Measurements from ENCODE around the gene ARRDC1.
"Not testable (repeated sequence)": the region's sequence is repeated elsewhere in the genome, so short reads cannot be mapped to it uniquely, and the experiment has no call there.

ARRDC1 gene

DNA sequence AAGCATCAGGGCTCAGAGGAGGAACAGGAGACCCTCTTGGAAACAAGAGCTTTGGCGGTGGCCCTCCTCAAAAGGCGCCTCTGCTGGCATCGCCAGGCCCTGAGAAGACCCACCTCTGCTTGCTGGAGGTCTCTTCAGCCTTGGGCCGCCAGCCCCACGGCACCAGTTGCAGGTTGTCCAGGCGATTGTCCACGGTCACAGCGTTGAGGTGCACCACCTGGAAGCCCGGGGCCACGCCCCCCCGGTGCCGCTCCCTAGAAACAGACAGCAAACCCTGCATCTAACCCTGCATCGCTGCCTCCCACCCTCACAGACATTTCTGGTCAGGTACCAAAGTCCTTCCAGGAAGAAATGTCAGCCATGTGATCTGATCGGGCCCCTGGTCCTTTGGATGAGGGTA lies 18.6 kb upstream of the ARRDC1 start:
- DNase-seq (ENCODE audit: low read depth in 2 of 2) = no peak

DNA sequence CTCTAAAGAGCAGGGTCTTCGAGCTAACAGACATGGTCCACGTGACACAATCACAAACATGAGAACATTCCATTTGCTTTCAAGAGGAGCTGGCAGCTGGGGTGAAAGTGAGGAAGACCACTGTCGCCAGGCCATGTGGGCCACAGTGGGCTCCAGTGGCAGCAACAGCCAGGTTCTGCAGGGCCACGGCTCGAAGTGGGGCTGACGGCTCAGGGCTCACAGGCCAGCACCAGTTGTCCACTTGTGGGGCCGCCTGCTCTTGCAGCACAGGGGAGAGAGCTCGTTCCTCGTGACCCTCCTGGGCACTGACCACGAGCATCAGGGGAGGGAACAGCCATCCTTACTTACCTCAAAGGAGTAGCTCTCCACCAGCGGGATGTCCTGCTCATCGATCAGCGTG lies 17.2 kb upstream of the ARRDC1 start:
- no peak for DNase-seq (ENCODE audit: low read depth in 2 of 2)

GRCh38 chr9:137588891-137589290 lies 16.6 kb upstream of the ARRDC1 start:
- DNase-seq (ENCODE audit: low read depth in 2 of 2) = no peak

DNA sequence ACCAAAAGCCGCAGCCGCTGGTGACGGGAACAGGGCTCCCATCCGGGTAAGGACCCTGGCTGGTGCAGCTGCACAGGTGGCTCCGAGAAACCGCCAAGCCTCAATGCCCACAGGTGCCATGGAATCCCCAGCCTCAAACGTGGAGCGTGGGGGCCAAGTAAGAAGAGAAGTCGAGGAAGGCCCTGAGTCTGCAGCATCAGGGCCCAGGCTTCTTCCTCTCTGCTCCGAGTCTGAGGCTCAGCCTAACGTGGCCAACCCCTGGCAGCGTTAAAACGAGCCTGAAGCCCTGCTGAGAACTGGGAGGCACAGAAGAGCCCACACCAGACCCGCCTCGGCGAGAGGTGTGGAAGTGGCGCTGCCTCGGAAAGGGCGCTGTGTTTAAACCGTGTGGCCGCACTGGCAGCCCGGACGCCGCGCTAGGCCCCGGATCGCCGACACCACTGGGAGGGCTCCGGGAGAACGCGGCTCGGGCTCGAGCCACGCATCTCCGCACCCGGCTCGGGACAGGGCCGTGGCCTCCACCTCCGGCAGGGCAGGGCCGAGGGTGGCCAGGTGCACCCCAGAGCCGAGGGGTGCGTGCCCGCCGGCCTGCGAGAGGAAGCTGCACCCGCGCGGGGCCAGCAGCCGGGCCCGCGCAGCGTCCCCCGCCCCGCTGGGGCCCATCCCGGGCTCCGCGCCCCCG lies 15.9 kb upstream of the ARRDC1 start:
- DNase-seq (ENCODE audit: low read depth in 2 of 2) = no peak

DNA sequence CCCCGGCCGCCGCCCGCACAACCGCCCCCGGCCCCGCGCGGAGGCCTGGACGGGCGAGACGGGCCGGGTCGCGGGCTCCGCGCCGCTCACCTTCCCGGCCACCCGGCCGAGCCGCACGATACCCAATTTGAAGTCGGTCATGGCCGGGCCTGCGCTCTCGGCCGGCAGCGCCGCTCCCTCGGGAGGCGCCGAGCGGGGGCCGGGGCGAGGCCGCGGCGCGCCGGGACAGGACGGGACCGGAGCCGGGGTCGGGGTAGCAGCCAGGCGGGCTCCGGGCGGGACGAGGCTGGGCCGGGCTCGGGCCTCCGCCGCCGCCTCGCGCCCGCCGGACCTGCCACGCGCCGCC lies 15.4 kb upstream of the ARRDC1 start:
- no peak for DNase-seq (ENCODE audit: low read depth in 2 of 2)

DNA sequence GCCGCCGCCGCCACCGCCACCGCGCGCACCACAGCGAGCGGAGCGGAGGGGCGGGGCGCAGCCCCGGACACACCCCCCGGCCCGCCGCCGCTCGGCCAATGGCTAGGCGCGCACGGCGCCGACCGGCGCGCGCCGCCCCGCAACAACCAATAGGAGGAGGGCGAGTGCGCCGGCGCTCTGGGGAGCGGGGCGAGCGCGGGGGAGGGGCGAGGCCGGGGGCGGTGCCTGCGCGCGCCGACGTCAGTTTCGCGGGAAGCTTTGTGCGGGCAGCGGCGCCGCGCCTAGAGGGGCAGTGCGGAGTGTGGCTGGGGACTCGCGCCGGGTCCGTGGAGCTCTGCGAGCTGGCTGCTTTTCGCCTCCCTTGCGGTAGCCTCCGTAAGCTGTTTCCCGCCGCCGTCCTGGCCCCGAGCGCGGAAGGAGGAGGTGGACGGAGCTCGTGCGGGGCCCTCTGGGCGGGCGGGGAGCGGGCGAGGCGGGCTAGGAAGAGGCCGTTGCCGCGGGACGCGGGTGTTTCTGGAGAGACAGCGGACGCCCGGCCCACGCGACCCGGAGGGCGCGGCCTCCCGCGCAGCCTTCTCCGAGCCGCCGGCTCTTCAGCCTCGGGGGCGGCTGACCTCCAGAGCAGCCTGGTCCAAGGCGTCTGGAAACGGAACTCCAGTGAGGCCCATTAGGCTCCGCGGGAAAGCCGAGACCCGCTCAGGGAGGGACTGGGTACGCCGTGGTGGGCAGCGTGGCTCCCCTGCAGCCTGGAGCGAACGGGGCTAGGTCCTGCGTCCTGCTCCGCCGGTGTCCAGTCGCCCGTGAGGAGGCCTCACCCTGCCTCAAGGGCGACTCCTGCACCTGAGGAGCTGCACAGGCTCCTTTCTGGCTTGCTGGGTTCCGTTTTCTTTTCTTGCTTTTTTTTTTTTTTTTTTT lies 14.8 kb upstream of the ARRDC1 start, which contains the start of gene ZMYND19:
ZMYND19 (minus strand) TSS at position 44 of the 915 bp plus-strand sequence. CDS start 249 bp downstream, outside the sequence.
- peak; percentile 89 to 90 for DNase-seq (ENCODE audit: low read depth in 2 of 2)

DNA sequence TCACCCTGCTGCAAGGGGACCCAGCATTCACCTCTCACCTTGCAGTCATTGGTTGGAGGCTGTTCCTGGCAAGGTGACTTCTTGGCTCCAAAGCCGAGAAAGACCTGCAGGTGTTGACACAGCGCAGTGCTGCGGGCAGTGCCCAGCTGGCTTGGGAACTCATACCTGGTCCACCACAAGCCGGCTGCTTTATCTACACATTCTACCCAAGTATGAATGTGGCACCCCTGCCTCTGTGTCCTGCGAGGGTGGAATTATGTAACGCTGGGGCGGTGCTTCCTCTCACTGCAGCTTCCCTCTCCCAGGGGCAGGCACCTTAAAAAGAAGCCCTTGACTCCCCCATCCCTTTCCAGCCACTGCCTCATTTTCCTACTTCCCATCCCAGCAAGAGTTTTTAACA lies 12.7 kb upstream of the ARRDC1 start:
- no peak for DNase-seq (ENCODE audit: low read depth in 2 of 2)

DNA sequence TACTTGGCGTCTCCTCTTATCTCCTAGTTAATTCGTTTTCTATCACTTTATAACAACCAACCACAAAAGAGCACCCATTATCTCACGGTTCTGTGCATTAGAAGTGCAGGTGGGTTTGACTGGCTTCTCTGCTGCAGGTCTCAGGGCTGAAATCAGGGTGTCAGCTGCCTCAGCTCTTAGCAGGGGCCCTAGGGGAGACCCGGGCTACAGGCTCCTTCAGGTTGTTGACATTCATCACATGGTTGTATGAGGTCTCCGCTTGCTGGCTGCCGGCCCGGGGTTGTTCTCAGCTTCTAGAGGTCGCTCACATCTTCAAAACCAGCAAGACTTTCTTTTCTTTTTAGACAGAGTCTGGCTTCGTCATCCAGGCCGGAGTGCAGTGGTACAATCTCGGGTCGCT lies 12.3 kb upstream of the ARRDC1 start:
- no peak for DNase-seq (ENCODE audit: low read depth in 2 of 2)

DNA sequence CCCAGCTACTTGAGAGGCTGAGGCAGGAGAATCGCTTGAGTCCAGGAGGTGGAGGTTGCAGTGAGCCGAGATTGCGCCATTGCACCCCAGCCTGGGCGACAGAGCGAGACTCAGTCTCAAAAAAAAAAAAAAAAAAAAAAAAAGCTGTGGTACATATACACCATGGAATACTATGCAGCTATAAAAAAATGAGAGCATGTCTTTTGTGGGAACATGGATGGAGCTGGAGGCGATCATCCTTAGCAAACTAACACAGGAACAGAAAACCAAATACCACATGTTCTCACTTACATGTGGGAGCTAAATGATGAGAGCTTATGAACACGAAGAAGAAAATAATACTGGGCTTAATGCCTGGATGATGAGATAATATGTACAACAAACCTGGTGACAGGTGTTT lies 8.9 kb upstream of the ARRDC1 start:
- DNase-seq (ENCODE audit: low read depth in 2 of 2) = not testable (repeated sequence)

DNA sequence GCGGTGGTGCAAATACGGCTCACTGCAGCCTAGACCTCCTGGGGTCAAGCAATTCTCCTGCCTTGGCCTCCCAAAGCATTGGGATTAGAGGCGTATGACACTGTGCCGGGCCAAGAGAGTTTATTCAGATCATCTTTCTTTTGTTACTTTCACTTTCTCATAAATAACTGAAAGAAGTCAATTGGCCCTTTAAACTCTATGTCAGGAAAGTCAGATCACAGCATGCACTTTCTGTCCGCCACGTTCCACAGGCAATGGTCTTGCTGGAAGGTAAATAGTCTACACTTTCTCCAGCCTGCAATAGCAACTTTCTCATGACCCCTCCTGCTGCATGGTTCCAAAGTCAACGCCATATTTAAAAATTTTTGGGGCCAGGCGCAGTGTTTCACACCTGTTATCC lies 6.5 kb upstream of the ARRDC1 start:
- DNase-seq (ENCODE audit: low read depth in 2 of 2) = no peak

GRCh38 chr9:137602661-137603060 lies 2.8 kb upstream of the ARRDC1 start:
- no peak for DNase-seq (ENCODE audit: low read depth in 2 of 2)

- DNase-seq (ENCODE audit: low read depth in 2 of 2) = no peak
Measured at GRCh38 chr9:137603879-137604278, 1.6 kb upstream of the ARRDC1 start.

DNA sequence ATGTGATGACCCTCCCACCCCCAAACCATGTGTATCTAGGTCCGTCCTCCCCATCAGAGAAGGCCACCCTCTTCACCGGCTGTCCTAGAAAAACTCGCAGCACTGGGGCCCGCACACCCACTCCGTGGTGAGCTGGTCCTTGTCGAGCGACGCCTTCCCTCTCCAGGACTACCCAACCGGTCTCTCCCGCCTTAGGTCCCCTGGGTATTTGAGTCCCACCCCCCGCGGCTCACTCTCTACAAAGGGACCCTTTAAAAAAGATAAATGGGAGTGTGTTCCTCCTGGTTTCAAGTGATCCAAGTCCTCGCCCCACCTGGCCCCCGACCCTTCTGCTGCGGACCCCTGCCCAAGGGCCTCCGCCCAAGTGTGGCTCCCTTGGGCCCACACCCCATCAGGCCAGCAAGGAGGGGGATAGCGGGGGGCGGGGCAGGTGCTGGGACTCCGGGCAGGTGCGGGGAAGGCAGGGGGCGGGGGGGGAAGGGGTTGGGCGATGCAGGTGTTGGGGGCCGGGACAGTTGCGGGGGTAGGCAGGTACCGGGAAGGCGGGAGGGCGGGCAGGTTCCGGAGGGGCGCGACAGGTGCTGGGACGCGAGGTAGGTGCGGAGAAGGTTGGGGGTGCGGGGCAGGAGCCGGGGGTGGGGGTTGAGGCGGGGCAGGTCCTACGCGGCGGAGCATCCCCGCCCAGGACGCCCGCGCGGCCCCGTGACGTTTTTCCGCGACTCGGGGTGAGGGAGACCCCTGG lies 970 bp upstream of the ARRDC1 start:
- no peak for DNase-seq (ENCODE audit: low read depth in 2 of 2)

GRCh38 chr9:137606005-137606621 lies 627 bp downstream of the ARRDC1 start:
- DNase-seq (ENCODE audit: low read depth in 2 of 2) = peak in 1 of 2 donors; percentile 24

DNA sequence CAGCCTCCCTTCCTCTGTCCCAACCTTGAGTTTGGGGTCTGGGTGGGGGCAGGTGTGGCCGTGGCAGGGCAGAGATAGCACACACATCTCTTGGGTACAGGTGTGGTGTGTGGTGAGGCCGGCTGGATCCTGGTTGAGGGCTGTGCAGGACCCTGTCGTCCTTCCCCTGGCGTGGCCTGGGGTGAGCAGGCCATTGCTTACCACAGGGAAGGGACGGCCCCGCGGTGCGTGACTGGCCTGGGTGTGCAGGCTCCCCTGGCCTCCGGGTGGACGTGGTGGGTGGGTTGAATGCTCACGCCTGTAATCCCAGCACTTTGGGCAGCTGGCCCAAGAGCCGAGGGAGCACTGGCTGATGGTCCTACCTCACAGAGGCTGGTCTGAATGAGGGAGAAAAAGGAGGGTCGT lies 1.2 kb downstream of the ARRDC1 start:
- DNase-seq (ENCODE audit: low read depth in 2 of 2) = no peak

- no peak for DNase-seq (ENCODE audit: low read depth in 2 of 2)
Measured at GRCh38 chr9:137607141-137607857, 1.8 kb downstream of the ARRDC1 start.

- no peak for DNase-seq (ENCODE audit: low read depth in 2 of 2)
Measured at GRCh38 chr9:137610944-137611343, 5.5 kb downstream of the ARRDC1 start.

DNA sequence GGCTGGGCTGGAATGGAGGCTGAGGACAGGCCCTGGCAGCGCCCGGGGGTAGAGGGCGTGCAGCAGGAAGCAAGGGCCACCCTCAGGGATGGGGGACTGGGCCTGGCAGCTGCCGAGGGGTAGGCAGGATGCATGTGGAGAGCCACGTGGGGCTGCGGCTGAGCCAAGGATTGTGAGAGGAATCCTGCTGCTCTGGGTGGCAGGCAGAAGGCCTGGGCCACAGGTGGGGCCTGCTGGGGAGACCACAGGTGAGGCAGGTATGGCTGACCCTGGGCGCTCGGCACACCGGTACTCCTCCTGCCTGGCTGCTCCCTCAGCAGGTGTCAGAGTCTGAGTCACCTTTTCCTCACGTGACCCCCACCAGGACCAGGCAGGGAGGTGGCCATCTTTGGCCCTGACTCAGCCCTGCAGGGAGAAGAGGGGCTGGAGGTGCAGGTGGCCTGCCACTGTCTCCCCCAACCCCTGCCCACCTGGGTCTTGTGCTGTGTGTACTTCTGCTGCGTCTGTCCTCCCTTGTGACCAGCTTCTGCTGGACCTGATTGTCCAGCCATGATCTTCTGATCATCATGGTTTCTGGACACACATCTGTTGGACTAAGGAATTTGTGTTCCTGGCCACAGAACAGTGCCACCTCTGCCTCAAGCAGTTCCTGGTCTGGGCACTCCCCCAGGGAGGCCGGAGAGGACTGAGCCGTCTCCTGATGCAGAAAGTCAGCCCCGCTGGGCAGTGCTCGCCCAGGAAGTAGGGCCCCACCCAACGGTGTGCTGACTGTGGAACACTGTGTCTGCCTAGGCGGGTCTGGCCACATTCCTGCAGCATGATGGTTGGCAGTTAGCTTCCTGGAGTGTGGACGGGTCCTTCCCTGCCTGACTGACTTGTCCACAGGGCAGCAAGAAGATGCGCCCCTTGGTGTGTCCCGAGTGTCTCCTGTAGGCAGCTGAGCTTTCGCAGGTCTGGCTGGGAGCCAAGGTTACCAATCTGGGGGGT lies 6.4 kb downstream of the ARRDC1 start:
- DNase-seq (ENCODE audit: low read depth in 2 of 2) = no peak

- DNase-seq (ENCODE audit: low read depth in 2 of 2) = no peak
Measured at GRCh38 chr9:137612741-137613142, 7.3 kb downstream of the ARRDC1 start.

GRCh38 chr9:137613259-137613658 lies 7.8 kb downstream of the ARRDC1 start:
- no peak for DNase-seq (ENCODE audit: low read depth in 2 of 2)

All from stimulated activated CD4-positive, alpha-beta T cell treated with anti-CD3 and anti-CD28 coated beads, Interleukin-1b, Interleukin-23, amount 100 ng/mL, for 4 hours (primary cell).